ENCODE results near the gene CIB2.

DNA sequence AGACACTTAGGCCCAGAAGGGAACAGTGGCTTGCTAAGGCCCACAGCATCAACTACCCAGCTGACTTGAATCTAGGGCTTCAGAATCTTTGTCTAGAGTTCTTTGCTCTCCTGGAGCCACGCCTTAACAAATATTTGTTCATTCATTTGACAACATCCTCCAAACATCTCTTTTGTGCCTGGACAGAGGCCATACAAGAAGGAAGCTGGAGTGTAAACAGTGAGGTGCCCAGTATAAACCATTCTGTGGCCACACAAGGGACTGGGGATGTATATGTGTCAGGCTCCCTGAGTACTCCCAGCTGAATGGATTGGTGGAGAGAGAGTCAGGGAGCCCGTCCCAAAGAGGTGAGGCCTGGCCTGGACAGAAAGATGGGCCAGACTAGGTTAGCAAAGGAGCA lies 3.4 kb downstream of the CIB2 start:
- TF ChIP-seq, protein P1, sequence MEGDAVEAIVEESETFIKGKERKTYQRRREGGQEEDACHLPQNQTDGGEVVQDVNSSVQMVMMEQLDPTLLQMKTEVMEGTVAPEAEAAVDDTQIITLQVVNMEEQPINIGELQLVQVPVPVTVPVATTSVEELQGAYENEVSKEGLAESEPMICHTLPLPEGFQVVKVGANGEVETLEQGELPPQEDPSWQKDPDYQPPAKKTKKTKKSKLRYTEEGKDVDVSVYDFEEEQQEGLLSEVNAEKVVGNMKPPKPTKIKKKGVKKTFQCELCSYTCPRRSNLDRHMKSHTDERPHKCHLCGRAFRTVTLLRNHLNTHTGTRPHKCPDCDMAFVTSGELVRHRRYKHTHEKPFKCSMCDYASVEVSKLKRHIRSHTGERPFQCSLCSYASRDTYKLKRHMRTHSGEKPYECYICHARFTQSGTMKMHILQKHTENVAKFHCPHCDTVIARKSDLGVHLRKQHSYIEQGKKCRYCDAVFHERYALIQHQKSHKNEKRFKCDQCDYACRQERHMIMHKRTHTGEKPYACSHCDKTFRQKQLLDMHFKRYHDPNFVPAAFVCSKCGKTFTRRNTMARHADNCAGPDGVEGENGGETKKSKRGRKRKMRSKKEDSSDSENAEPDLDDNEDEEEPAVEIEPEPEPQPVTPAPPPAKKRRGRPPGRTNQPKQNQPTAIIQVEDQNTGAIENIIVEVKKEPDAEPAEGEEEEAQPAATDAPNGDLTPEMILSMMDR (IDR thresholded peaks at IDR 0.05): no peak
- TF ChIP-seq EP300 (IDR thresholded peaks at IDR 0.05) (no peak), POLR2A (IDR thresholded peaks at IDR 0.05) (no peak)
